HG03442 (cell line): Measurements from ENCODE around the gene HS2ST1.

Source experiments
- ATAC-seq: cut with Tn5 transposase; IDR thresholded peaks from one replicate; pipeline ENCODE4 v1.9.1; 2021; ENCODE audit warnings: mild to moderate bottlenecking, moderate library complexity; ENCODE audit not compliant: unreplicated experiment

Gene HS2ST1

DNA sequence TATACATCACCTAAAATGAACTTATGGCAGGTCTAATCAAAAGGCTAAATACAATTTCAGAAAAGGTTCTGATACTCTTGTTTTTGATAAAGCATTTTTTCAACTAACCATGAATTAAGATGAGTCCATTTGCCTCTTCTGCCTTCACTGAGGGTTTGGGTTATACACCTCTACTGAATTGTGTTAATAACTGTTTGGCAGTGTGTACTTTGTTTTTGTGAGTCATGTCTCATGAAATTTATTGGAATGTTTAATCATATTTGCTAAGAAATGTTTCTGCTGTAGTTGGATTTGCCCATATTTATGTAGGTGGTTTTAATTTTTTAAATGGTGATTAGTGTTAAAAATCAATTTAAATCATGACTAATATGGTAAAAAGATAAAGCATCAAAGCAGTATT, 190.5 kb downstream of the HS2ST1 start:
- no peak for ATAC-seq

DNA sequence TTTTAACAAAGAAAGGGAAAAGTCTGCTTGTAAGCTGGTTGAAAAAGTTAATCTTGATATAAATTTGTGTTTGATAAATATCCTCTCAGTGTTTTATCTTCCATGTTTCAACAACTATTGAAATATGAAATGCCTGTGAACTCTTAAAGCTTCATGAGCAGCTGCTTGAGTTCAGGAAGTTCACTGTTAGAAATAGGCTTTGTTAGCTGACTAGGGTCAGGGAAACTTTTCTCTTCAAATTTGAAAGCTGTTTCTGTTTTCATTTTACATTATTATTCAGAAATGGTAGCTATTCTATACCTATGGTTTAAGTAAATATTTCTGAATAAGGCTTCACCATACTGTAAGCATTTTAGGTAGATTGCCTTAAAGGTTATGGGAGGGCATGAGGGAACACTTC, 191.7 kb downstream of the HS2ST1 start:
- no peak for ATAC-seq

DNA sequence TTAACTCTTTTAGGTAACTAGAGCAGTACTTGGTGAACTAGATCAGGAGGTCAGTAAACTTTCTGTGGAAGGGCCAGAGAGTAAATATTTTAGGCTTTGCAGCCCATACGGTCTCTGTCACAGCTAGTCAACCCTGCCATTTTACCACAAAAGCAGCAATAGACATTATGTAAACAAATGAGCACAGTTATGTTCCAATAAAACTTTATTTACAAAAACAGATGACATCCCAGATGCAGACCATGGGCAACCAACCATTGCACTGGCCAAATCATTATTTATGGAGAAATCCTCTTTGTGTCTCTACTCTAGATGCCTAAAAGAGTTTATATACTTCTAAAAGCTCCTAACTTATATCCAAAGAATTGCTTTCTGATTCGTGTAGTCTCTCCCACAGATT, 192.4 kb downstream of the HS2ST1 start:
- no peak for ATAC-seq

DNA sequence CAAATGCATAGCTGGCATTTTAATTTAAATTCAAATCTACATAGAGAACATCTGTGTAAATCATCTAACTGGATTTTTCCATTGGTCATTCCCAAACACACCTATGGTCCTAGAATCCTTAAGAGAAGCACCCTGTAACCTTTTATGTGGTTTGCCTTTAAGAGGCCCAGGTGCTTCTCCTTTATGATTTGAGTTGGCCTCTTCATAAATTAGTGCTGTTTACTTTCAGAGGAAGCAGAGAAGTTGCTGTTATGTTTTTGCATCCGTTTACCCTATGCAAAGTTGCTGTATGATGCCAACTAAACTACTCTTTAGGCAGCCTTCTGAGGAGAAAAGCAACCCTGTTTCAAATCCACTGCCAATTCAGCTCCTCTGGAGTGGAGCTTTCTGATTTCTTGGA, 193.8 kb downstream of the HS2ST1 start:
- ATAC-seq = peak; percentile 38

DNA sequence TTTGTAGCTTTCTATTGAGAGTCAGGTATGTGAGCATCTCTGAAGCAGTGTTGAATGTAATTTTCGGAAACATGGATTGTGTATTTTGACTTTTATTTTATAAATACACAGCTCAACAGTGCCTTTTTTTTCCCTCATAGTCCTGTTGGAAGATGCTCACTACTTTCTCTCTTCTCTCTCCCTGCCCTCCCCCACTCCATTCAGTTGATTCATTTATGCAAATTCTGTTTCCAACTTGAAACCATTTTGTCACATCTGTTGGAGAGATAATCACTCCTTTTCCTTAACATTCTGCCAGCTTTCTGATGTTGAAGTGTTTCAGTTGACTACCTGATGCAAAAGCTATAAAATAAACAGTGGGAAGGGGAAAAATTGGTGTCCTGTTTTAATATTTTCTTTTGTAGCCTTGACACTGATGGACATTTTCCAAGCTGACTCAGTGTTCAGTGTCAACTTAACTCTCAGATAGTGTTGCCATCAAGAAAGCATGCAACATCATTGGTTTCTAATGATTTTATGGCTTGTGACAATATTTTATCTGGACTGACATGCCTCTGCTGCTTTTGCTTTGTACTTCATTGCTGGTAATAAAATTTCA, 194.5 kb downstream of the HS2ST1 start:
- ATAC-seq = no peak

DNA sequence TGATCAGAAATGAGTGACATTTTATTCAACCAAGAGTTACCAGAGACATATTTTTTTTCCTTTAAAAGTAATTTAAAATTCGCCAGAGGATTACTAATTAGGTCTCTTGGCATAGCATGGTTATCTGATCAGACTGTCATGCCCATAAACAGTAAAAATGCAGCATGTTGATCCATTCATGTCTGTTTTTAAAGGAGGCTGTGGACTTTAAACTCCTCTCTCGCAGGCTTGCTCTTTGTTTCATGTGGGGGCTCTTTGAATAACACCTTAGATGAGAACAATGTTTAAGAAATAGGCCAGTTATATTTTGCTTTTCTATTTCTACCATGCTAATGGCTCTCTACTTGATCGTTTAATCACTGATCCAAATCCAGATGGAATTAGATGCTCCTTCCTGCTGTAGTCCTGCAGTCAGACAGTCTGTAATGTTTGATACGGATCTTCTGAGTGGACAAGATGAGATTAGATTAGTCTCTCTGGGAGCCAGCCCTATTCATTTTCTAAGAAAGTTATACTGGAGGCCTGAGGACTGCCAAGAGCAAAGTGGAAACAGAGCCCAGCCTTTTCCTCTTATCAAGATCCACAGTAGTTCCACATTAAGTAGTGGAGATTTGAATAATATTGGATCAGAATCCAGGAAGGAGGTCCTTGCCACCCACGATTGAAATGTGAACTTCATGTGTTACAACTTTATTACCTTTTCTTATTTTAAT, 197.4 kb downstream of the HS2ST1 start:
- no peak for ATAC-seq

DNA sequence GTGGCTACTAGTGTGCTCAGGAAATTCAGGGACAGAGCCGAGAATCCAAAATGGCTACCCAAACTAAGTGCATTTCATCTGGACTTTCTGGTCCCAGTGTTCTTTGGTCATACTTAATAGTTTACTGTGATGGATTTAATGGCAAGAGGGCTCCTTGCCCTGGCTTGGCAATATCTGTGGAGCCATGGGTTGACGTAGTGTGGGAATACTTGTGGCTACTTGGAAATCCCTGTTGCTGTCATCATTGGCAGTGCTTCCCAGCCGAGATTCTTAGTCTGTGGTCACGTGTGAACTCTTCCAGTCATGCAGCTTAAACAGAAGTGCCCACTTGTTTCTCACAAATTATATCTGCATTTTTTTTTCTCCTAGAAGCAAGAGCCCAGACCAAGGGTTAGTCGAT, 198.9 kb downstream of the HS2ST1 start:
- no peak for ATAC-seq

DNA sequence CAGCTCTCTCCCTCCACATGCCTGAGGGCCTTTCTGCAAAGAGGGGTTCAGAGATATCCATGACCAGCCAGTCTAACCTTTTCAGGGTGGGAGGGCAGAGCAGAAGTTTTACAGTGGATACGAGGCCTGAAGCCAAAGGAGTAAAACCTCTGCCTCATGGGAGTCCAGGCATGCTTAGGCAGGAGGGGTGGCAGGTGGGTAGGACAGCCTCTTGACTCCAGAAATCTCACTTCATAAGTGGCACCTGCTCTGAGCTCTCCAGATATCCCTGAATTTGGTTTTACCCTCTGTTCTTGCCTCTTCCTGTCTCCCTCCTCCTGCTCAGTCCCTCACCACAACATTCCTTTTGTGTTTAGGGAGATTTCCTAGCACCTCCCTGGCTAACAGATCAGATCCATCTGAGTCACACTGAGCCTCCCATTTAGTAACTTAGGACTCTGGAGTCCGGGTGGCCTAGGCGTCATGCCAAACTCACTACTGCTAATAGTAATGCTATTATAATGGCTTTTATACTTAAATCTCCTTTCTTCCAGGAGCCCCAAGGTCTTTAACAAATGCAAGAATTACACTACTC, 201.0 kb downstream of the HS2ST1 start:
- ATAC-seq = no peak

DNA sequence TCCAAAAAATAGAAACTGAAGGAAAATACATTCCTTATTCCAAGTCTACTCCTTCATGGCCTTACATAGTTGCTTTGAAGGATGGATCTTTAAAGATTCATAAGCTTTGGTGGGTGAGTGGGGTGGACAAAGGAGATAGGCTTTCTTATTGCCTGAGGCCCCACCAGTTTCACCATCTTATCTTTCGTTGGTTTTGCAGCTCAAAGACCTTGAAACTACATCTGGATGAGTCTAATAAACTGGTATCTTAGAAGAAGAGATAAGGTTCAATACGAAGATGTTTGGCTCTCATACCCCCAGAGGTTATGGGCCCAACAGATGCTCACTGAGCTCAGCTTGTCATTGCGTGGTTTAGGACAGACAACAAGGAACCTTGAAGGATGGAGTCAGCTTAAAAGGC, 201.5 kb downstream of the HS2ST1 start:
- ATAC-seq = no peak

DNA sequence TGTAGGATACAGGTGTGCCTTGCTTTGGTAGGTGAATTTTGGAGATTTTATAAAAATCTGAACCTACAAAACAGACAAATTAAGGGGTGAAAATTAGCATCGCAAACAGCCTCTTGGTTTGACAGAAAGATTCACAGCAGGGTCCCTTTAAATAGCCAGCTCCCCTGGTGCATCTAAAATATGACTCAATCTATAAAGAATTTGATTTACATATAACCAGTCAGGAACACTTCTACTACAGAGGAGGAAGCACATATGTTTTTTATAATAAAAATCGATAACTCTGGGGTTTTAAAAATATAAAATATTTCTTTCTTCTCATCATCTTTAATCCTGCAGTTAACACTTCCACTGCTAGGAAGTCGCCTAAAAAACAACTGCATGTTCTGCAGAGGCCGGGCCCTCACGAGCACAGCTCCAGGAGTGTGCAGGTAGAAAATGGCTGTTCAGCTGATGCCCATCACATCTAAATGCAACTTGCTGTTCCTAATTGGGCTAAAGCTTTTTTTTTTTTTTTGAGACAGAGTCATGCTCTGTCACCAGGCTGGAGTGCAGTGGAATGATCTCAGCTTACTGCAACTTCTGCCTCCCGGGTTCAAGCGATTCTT, 203.4 kb downstream of the HS2ST1 start:
- no peak for ATAC-seq

DNA sequence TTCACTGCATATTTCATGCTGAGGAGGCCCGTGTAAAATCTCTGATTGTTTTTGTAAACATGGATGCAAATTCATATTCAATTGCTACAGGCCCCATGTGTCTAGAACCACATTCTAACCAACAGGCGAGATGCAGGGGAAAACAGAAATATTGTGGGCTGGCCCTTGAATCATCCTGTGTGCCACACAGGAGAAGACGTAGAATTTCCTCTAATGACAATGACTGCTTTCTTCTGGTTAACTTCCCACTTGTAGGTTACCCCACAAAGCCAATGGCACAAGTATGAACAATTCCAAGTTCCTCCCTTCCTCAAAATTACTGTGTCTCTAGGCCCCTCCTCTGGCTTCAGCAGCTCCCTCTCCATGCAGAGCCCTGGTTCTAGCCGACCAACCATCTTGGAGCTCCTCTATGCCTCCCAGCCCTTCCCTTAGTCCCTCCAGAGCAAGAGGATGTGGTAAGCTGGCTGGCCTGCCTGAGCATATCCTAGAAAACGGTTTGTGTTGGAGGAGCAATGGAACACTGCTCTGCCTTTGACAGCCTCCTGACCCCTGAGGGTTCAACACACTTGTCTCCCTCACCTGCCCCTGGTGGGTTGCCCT, 205.2 kb downstream of the HS2ST1 start:
- no peak for ATAC-seq

DNA sequence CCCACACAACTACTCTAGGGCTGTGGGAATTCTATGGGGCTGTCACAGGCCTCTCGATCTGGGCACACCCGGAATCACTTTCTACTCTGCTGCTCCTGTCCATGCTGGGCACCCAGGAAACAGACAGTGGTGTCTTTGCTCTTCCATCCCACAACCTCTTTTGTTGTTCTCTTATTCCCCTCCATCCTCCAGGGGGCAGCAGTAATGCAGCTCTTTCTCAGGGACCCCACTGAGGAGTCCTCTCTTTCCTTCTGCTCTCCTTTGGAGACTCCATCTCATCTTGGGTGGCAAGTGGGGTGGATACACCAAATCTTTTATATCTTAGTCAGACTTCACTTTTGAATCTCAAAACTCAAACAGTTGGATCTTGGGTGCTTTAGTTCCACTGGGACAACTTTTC, 206.3 kb downstream of the HS2ST1 start:
- ATAC-seq = no peak

DNA sequence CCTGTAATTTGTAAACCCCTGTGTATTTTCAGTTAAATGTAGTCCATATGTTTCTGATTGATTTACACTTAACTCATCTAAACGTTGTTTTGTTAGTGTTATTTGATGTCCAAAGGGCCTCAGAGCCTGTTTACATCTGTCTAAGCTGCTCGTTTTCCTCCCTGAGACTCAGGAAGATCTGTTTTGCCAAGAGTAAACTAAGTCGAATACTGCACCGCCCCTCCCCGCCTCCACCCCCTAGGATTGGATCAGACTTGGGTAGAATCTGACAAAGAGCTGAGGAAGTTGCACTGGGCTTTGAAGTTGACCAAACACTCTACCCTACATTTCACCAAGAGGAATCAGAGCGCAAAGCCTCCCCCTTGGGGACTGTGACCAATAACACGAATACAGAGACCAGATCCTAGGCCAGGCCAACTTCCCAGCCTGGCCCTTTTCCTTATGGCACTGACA, 207.3 kb downstream of the HS2ST1 start:
- no peak for ATAC-seq

DNA sequence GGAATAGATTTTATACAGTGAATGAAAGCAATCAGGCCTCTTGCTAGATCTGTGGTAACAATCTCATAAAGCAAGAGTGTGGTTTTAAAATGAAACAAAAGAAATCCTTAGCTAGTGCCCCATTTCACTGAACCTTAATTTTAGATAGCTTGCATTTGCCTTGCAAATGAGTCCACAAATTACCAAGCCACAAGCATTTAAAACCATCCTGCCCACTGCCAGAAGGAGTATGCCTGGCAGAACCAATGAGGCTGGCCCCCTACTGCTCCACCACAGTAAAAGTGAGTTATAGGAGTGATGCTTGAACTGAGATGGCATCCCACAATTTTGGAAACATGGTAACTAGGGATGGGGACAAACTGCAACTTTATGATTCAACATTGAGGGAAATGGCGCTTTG, 207.8 kb downstream of the HS2ST1 start:
- ATAC-seq = no peak

DNA sequence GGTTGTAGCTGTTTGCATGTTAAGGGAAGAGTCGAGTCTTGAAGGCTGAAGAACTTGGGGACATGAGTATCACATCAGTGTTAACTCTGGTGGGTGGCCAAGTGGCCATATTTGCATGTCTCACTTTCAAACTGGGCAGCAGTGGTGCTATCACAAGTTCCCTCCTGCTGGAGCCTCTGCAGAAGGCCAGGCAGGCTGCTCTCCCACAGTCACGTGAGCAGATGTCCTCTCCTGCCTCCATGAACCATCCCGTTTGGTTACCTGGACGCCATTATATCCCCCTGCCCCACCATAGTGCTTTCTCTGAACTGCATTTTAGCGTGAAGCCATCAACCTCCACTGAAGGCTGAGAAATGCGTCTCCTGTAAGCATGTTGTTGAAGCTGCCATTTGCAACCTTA, 209.2 kb downstream of the HS2ST1 start:
- no peak for ATAC-seq

DNA sequence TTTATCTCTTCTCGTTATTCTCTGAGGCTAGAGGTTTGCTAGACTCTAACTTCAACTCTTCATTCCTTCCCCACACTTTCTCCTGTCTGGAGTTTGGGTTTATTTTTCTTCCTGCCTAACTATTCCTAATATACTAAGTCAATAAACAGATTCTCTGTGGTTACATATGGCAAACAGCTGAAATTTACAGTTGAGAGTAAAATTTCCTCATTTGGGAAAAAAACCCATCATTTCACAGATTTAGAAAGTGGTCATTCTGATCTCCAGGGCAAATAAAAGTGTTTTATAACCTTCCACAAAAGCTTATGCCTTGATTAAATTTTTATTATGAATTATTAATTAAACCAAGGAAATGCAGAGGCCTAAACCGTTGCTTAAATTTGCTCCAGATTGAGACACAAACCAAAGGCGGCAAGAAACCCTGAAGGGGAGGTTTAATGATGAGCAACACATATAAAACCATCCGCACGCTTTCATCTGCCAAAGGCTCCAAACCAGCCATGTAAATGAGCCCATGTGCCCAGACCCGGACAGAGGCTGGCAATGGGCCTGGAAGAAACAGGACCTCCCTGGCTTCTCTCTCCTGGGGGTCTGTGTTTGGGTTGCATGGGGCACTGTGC, 212.6 kb downstream of the HS2ST1 start:
- ATAC-seq = no peak

DNA sequence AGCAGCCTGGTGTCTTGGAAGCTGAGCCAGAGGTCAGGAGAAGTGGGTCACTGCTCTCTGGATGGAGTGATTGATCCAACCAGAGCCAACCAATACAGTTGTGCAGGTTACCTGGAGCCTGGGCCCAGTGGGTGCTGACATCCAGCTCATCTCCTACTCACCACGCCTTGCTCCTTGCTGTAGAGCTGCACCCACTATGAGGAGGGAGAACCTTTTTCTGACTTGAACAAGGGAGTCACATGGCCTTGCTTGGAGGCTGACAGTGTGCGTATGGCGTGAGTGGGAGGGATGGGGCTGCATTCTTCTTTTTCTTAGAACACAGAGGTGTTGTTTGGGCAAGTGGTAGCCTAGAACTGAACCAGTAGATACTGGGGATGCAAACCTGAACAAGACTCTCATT, 213.1 kb downstream of the HS2ST1 start:
- no peak for ATAC-seq

DNA sequence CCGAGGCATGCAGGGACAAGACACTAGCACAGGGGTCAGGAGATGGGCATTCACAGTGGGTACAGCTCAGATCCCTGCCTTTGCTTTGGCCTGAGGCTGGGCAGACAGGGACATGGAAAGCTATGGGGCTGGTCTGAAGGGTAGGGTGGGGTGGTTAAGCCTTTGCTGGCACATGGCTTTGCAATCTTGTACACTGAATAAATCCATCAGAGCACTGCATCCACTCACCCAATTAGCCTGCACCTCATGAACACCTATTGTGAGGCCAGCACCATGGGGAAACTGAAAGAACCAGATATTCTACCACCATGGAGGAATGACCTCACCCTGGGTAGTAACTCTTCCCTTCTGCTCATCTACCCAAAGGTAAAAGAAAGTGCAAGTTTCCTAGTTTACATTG, 214.6 kb downstream of the HS2ST1 start:
- ATAC-seq = no peak

DNA sequence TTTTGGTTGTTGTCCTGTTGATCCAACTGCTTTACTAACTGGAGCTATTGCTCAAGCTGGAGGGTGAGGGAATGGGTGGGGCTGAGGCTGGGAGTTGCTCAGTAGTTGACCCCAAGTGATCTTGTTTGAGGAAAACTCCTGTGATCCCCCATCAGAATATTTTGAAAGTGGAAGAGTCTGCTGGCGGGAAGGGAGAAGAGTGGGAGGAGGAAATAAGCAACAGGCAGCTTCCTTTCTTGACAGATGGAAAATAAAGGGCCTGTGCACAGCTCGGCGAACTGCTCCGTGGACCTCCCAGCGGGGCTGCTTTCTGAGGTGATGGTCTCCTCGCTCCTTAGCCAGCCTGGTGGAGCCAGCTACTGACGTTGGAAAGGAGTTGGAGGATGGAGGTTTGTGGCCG, 215.2 kb downstream of the HS2ST1 start:
- no peak for ATAC-seq

DNA sequence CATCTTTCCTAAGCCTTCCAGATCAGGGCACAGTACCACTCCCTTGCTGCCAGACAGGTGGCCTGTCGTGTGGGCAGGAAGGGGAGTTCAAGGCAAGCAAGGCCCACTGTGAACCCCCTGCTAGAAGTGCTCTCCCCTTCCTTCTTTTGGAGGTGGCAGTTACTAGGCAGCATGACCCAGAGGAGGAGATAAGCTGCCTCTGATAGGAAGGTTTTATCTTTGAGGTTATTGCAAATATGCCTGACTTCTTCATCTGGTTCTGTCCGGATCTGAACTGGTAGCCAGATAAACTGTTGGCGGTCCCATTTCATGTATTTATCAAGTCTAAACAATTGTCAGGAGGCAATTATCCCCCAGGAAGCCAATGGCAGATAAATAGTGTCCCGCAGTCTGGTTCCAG, 216.0 kb downstream of the HS2ST1 start:
- no peak for ATAC-seq

DNA sequence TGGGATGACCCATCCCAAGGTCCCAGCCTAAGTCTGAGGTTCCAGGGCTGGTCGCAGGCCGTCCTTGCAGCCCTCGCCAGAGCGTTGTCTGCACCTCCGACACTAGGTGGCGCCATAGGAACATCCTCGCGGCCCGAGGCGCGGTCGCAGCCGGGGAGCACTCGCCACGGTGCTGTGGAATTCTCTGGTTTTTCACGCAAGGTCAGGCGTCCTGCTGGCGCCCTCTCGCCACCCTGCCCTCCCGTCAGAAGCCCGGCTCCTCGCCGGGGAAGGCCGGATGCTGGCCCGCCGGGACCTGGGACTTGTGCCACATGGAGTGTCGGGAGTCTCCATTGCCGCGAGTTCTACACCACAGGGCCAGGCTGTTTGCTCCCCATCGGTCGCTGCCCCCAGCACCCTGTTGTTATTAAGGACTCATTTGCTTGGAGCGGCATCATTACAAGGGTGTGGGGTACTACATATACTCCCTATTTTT, 217.4 kb downstream of the HS2ST1 start:
- peak; percentile 99 for ATAC-seq
